Thymus (tissue), 11 donors: ENCODE results near the gene DNAJB6. TPM values are rescaled to one million over a fixed set of nuclear protein-coding genes. Genes with fewer than 3 reads are reported as not detected.
A peak's percentile ranks its signal among the peaks of the same experiment; 100 is the strongest.

Experiments used
- DNase-seq, 9 donors: peaks; one replicate each; pipeline ENCODE4 v3.0.0-alpha.2; 2013; ENCODE audit warnings: low spot score in 9 of 9, low read depth in 6 of 9, missing footprints in 1 of 9
- H3K27ac ChIP-seq, 2 donors: one replicate each; pipeline ENCODE4 v1.5.1; 2013; ENCODE audit warnings: control low read depth in 1 of 2, low read depth in 1 of 2, low read length in 1 of 2, mild to moderate bottlenecking in 1 of 2, moderate library complexity in 1 of 2
- H3K27me3 ChIP-seq, 2 donors: one replicate each; pipeline ENCODE4 v1.5.1; 2013; ENCODE audit warnings: low read length in 1 of 2; ENCODE audit not compliant: control insufficient read depth in 2 of 2, insufficient read depth in 1 of 2
- H3K36me3 ChIP-seq, 2 donors: one replicate each; pipeline ENCODE4 v1.5.1; 2013; ENCODE audit warnings: low read length in 1 of 2, mild to moderate bottlenecking in 1 of 2, moderate library complexity in 1 of 2; ENCODE audit not compliant: control insufficient read depth in 2 of 2, insufficient read depth in 2 of 2
- H3K4me1 ChIP-seq, 2 donors: one replicate each; pipeline ENCODE4 v1.5.1; 2013; ENCODE audit warnings: low read length in 2 of 2; ENCODE audit not compliant: control insufficient read depth in 2 of 2, insufficient read depth in 2 of 2
- H3K4me3 ChIP-seq, 2 donors: one replicate each; pipeline ENCODE4 v1.5.1; 2013; ENCODE audit warnings: low read length in 2 of 2, control low read depth in 1 of 2, mild to moderate bottlenecking in 1 of 2
- H3K9me3 ChIP-seq, 2 donors: one replicate each; pipeline ENCODE4 v1.5.1; 2013; ENCODE audit warnings: low read length in 1 of 2, mild to moderate bottlenecking in 1 of 2; ENCODE audit not compliant: control insufficient read depth in 2 of 2, insufficient read depth in 1 of 2
- WGBS: extraction: QIAGEN DNeasy Blood & Tissue Kit; methylation state at CpG from one replicate; pipeline ENCODE4 v1.1.7; 2013; 5-methylcytosine and 5-hydroxymethylcytosine counted together
- polyA plus RNA-seq: library from polyadenylated mRNA; stranded (reverse); fragments of 200-250 nt; gene quantifications from one replicate; pipeline ENCODE4 v1.2.3, GENCODE V29; 2013
- total RNA-seq: library from RNA; stranded (reverse); fragments of 120-200 nt; gene quantifications from one replicate; pipeline ENCODE4 v1.2.4, GENCODE V29; 2013
- donor health status: healthy.

Gene DNAJB6
- total and polyA plus RNA-seq, 2 donors, result 78.6 to 166 TPM

DNA sequence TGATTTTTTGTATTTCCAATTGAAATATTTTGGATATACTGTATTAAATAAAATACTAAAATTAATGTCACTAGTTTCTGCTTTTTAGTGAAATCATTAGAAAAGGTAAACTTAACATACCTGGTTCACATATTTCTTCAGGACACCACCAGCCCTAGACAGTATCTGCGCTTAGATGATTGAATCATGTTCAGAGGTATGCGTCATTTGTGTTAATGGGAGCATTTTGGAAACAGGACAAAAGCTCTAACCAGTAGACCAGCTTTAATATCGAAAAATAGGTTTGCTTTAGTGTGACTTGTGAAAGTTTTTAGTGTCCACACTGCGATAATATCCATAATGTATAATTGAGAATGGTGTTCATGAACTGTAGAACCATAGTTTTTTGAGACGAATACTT, 47.1 kb downstream of the DNAJB6 start:
- 97% methylated on average over 5 of the region's 5 CpGs for WGBS
- Histone ChIP-seq H3K36me3 (peaks cover 41 to 58% of the 10 kb centered on the region in 2 donors), H3K4me3 (no peak overlapping the region), H3K4me1 (peaks cover 5 to 6% of the 10 kb centered on the region in 2 donors), H3K9me3 (no peaks in the 10 kb centered on the region), H3K27me3 (no peaks in the 10 kb centered on the region), H3K27ac (no peak overlapping the region)
- no peak for DNase-seq

GRCh38 chr7:157384301-157384700, 47.5 kb downstream of the DNAJB6 start:
- 95% methylated on average over 9 of the region's 9 CpGs for WGBS
- no peaks in the 10 kb centered on the region for H3K9me3 ChIP-seq
- peaks cover 5 to 6% of the 10 kb centered on the region in 2 donors for H3K4me1 ChIP-seq
- no peak for DNase-seq
- no peak overlapping the region for H3K4me3 ChIP-seq
- no peak overlapping the region for H3K27ac ChIP-seq
- H3K36me3 ChIP-seq, result peaks cover 43 to 59% of the 10 kb centered on the region in 2 donors
- H3K27me3 ChIP-seq, result no peaks in the 10 kb centered on the region

- Histone ChIP-seq H3K9me3 (no peaks in the 10 kb centered on the region), H3K27ac (peak overlapping the region; percentile 53 to 65), H3K4me3 (no peak overlapping the region), H3K27me3 (no peaks in the 10 kb centered on the region), H3K36me3 (peaks cover 51 to 73% of the 10 kb centered on the region in 2 donors), H3K4me1 (peaks cover 8 to 17% of the 10 kb centered on the region in 2 donors)
- WGBS, result 53% methylated on average over 23 of the region's 23 CpGs
- DNase-seq, result peak; percentile 61 to 93 (median 83)
These were observed 50.4 kb downstream of the DNAJB6 start for GRCh38 chr7:157386979-157387800.

DNA sequence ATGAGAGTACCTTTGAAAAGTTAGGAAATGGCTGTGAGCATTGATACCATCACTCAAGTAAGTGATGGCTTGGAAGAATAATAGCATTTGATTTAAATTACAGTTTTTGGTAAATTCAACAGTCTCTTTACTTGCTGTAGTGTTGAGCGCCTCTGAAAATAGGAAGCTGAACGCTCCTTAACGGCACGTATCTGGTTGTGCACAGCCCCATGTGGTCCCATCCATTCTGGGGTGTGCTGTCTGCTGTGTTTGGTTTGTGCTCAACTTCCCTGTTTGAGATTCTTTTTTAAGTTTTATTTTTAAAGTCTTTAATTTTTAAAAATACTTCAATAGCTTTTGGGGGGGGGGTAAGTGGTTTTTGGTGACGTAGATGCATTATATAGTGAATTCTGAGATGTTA, 51.5 kb downstream of the DNAJB6 start:
- 97% methylated on average over 5 of the region's 5 CpGs for WGBS
- Histone ChIP-seq H3K4me1 (peaks cover 8 to 17% of the 10 kb centered on the region in 2 donors), H3K4me3 (no peak overlapping the region), H3K9me3 (no peaks in the 10 kb centered on the region), H3K36me3 (peaks cover 46 to 63% of the 10 kb centered on the region in 2 donors), H3K27me3 (no peaks in the 10 kb centered on the region), H3K27ac (no peak overlapping the region)
- DNase-seq, result no peak

DNA sequence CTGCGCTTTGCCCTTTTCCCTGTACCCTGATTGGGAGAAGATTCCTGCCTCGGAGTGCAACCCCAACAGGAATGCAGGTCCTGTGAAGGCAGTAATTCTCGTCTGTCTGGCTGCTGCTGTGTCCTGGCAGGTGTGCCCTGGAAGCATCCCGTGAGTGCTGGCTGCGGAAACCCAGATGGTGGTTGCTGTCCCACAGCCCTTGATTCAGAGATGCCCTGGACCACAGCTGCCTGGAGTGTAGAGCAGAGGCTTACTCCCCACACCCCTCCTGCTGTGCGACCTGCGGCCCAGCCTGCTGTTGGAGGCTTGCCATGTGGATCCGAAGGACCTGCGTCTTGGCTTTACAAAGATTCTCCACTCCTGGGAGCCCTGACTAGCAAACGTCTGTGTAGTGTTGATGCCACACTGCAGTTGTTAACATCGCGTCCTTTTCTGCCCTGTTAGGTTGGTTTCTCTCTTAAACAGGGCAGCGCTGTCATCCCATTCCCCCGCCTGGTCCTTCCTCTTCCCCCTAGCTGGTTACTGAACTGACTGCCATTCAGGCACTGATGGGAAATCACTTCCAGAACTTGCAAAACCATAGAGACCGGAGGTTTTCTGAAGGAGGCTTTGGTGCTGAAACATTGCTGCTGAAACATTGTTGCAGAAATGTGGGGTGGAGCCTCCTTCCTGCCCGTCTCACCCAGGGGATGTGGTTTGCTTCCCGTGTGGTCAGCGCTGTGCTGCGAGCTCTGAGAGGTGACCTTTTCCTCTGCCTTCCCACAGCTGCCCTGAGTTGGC, 53.3 kb downstream of the DNAJB6 start:
- peaks cover 33 to 55% of the 10 kb centered on the region in 2 donors for H3K36me3 ChIP-seq
- no peaks in the 10 kb centered on the region for H3K9me3 ChIP-seq
- H3K27ac ChIP-seq, result no peak overlapping the region
- H3K4me3 ChIP-seq, result no peak overlapping the region
- WGBS, result 51% methylated on average over 19 of the region's 19 CpGs
- H3K27me3 ChIP-seq, result no peaks in the 10 kb centered on the region
- H3K4me1 ChIP-seq, result peaks cover 8 to 17% of the 10 kb centered on the region in 2 donors
- peak in 1 of 9 donors; percentile 33 for DNase-seq

- Histone ChIP-seq H3K4me3 (no peak overlapping the region), H3K9me3 (no peaks in the 10 kb centered on the region), H3K27me3 (no peaks in the 10 kb centered on the region), H3K36me3 (peaks cover 32 to 51% of the 10 kb centered on the region in 2 donors), H3K27ac (no peak overlapping the region), H3K4me1 (peaks cover 8 to 17% of the 10 kb centered on the region in 2 donors)
- WGBS, result 97% methylated on average over 15 of the region's 15 CpGs
- no peak for DNase-seq
These were observed 54.4 kb downstream of the DNAJB6 start for GRCh38 chr7:157391036-157391710.

- WGBS, result 97% methylated on average over 20 of the region's 20 CpGs
- peaks cover 38 to 57% of the 10 kb centered on the region in 2 donors for H3K36me3 ChIP-seq
- no peaks in the 10 kb centered on the region for H3K27me3 ChIP-seq
- no peak for DNase-seq
- H3K4me3 ChIP-seq, result no peak overlapping the region
- H3K9me3 ChIP-seq, result no peaks in the 10 kb centered on the region
- peaks cover 3 to 11% of the 10 kb centered on the region in 2 donors for H3K4me1 ChIP-seq
- no peak overlapping the region for H3K27ac ChIP-seq
These were observed 55.6 kb downstream of the DNAJB6 start for GRCh38 chr7:157392256-157393037.

DNA sequence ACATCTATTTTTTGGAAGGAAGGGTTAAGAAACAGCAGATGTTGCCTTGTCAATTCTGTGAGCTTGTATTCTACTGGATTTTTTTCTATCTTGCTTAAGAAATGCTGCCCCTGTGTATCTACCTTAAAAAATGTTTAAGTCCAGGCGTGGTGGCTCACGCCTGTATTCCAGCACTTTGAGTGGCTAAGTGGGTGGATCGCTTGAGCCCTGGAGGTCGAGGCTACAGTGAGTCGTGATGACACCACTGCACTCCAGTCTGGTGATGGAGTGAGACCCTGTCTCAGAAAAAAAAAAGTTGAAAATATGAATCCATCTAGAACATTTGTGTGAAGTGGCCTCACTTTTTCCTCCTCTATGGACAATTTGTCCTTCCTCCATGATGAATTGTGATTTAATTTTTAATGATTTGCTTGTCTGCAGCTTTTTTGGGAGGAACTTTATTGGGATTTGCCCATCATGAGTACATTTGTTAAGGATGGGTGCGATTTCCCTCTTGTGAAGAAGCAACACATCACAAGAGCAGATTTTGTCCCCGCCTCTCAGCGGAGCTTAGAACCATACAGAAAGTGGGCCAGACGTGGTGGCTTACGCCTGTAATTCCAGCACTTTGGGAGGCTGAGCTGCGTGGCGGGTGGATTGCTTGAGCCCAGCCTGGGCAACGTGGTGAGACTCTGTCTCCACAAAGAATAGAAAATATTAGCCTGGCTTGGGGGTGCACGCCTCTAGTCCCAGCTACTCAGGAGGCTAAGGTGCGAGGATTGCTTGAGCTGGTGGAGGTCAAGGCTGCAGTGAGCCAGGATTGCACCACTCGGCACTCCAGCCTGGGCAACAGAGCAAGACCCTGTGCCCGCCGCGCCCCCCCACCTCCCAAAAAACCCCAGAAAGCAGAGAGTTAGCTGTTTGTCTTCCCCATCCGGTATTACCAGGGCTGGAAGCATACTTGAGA, 57.7 kb downstream of the DNAJB6 start:
- Histone ChIP-seq H3K4me1 (peaks cover 2 to 18% of the 10 kb centered on the region in 2 donors), H3K4me3 (no peak overlapping the region), H3K36me3 (peaks cover 43 to 55% of the 10 kb centered on the region in 2 donors), H3K9me3 (no peaks in the 10 kb centered on the region), H3K27ac (no peak overlapping the region), H3K27me3 (no peaks in the 10 kb centered on the region)
- DNase-seq, result no peak
- 98% methylated on average over 20 of the region's 20 CpGs for WGBS
